ENCODE data around the gene PPARD. TPM values are rescaled to one million over a fixed set of nuclear protein-coding genes. Genes with fewer than 3 reads are reported as not detected.
A peak's percentile ranks its signal among the peaks of the same experiment; 100 is the strongest.
"Not testable (repeated sequence)": the region's sequence is repeated elsewhere in the genome, so short reads cannot be mapped to it uniquely, and the experiment has no call there.

The PPARD gene
- total and polyA plus RNA-seq, 8 donors = 2.6 to 34.6 (median 17.9) TPM

DNA sequence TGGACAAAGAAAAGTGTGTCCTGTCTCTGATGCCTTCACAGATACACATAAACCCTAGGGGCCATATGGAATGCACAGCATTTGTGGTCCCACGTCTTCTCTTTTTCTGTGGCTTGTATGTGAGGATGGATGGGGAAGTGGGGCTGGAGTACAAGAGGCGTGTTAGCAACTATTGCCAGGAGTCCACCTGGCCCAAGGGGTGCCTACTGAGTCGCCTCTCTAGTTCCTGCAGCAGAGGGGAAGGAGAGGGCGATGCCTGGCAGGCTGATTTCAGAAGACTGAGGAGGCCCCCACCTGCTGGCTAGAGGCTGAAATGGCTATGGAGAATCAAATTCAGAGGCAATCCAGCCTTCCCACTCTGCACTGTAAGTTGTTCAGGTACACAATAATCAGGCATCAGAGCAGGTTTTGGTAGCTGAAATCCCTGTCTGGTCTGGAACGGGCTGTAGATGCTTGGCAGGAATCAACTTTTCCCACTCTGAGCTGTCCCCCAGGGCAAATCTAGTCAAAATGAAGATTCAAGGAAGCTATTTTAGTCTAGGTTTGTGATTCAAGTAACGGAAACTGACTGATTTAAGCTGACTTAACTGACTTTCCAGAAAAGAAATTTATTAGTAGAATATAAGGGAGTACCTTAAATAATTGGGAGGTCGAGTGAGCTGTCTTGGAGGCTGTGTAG, 14.9 kb upstream of the PPARD start:
- intact Hi-C loops (cut with DNase I; ENCODE audit: low total_unique reads) = no loop called here
- Histone ChIP-seq H3K4me1 (peaks cover 0 to 7% (median 4%) of the 10 kb centered on the region in 4 donors), H3K27me3 (no peaks in the 10 kb centered on the region), H3K4me3 (no peak overlapping the region), H3K27ac (no peak overlapping the region), H3K36me3 (peaks cover 0 to 6% (median 5%) of the 10 kb centered on the region in 4 donors), H3K9me3 (no peaks in the 10 kb centered on the region)
- DNase-seq = peak; percentile 77 to 86
- TF ChIP-seq POLR2A (IDR thresholded peaks at IDR 0.05) (no peak), EP300 (IDR thresholded peaks at IDR 0.05) (no peak), POLR2AphosphoS5 (IDR thresholded peaks at IDR 0.05) (no peak)
- TF ChIP-seq, protein P1, sequence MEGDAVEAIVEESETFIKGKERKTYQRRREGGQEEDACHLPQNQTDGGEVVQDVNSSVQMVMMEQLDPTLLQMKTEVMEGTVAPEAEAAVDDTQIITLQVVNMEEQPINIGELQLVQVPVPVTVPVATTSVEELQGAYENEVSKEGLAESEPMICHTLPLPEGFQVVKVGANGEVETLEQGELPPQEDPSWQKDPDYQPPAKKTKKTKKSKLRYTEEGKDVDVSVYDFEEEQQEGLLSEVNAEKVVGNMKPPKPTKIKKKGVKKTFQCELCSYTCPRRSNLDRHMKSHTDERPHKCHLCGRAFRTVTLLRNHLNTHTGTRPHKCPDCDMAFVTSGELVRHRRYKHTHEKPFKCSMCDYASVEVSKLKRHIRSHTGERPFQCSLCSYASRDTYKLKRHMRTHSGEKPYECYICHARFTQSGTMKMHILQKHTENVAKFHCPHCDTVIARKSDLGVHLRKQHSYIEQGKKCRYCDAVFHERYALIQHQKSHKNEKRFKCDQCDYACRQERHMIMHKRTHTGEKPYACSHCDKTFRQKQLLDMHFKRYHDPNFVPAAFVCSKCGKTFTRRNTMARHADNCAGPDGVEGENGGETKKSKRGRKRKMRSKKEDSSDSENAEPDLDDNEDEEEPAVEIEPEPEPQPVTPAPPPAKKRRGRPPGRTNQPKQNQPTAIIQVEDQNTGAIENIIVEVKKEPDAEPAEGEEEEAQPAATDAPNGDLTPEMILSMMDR (IDR thresholded peaks at IDR 0.05) = peak in 5 of 7 experiments; percentile 33 to 76 (median 55)
- 25 to 39% (median 31%) methylated on average over 7 of the region's 7 CpGs for WGBS, 5 donors

DNA sequence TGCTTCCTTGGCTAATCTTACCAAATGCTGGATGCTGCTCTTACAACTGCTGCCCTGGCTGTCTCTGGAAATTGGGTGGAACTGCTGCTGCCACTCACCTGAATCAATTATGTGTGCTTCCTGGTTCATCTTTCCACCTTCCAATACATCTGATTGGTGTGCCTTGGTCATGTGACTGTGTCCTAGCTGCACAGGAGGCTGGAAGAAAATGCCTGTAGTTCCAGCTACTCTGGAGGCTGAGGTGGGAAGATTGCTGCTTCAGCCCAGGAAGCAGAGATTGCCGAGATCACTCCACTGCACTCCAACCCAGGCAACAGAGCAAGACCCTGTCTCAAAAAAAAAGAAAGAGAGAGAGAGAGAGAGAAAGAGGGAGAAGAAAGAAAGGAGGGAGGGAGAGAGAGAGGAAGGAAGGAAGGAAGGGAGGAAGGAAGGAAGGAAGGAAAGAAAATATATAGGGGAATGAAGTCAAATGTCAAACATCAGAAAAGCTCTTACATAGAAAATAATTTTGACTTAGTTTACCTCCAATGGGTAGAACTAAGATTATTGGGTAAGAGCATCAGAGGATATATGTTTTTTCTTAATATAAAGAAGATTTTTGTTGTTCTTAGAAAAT, 14.1 kb upstream of the PPARD start:
- TF ChIP-seq POLR2A (IDR thresholded peaks at IDR 0.05) (no peak), EP300 (IDR thresholded peaks at IDR 0.05) (no peak), POLR2AphosphoS5 (IDR thresholded peaks at IDR 0.05) (no peak)
- TF ChIP-seq, protein P1 (IDR thresholded peaks at IDR 0.05) = no peak
- Histone ChIP-seq H3K9me3 (no peaks in the 10 kb centered on the region), H3K36me3 (no peaks in the 10 kb centered on the region), H3K4me3 (no peak overlapping the region), H3K27me3 (no peaks in the 10 kb centered on the region), H3K27ac (no peak overlapping the region), H3K4me1 (peaks cover 0 to 7% (median 6%) of the 10 kb centered on the region in 4 donors)
- 87 to 100% (median 97%) methylated on average over 1 of the region's 1 CpG for WGBS, 5 donors
- DNase-seq = no peak
- intact Hi-C loops (cut with DNase I; ENCODE audit: low total_unique reads) = no loop called here

DNA sequence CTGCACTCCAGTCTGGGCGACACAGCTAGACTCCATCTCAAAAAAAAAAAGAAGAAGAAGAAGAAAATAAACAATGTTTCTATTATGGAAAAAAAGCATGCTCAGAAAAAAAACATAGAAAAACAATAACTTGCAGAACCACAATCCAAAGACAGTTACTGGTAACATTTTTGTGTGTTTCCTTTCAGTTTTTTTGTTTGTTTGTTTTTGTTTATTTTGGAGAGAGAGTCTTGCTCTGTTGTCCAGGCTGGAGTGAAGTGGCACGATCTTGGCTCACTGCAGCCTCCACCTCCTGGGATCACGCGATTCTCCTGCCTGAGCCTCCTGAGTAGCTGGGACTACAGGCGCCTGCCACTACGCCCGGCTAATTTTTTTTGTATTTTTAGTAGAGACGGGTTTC, 13.4 kb upstream of the PPARD start:
- DNase-seq; H3K36me3 ChIP-seq; H3K27me3 ChIP-seq; H3K27ac ChIP-seq; H3K4me1 ChIP-seq; H3K4me3 ChIP-seq; H3K9me3 ChIP-seq; intact Hi-C loops (cut with DNase I; ENCODE audit: low total_unique reads): not testable (repeated sequence)
- 90 to 98% (median 93%) methylated on average over 8 of the region's 8 CpGs for WGBS, 5 donors

DNA sequence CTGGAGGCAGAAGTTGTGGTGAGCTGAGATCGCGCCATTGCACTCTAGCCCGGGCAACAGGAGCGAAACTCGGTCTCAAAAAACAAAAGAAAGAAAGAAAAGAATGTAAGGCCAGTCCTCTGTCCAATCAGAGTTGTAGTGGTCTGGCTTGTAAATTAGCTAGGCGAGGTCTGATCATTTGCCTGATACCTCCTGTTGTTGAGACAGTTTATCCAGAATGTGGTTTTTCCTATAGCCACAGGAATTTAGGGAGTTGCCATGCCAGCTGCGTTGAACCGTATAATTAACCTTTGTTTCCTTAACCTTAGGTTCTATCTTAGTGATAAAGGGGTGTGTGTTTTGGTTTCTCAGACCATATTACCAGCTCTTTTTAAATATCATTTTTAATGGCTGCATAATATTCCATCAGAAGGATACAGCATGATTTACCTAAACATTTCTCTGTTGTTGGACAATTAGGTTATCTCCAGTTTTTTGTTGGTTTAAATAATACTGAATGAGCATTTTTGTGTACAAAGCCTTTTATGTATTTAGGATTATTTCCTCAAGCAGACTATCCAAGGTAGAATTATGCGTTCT, 11.7 kb upstream of the PPARD start:
- Histone ChIP-seq H3K9me3 (no peaks in the 10 kb centered on the region), H3K4me1 (peaks cover 0 to 7% (median 6%) of the 10 kb centered on the region in 4 donors), H3K36me3 (no peaks in the 10 kb centered on the region), H3K27me3 (no peaks in the 10 kb centered on the region), H3K27ac (no peak overlapping the region), H3K4me3 (no peak overlapping the region)
- TF ChIP-seq, protein P1 (IDR thresholded peaks at IDR 0.05) = no peak
- TF ChIP-seq POLR2AphosphoS5 (IDR thresholded peaks at IDR 0.05) = no peak
- TF ChIP-seq EP300 (IDR thresholded peaks at IDR 0.05) = no peak
- TF ChIP-seq POLR2A (IDR thresholded peaks at IDR 0.05) = no peak
- intact Hi-C loops (cut with DNase I; ENCODE audit: low total_unique reads) = no loop called here
- 80 to 86% (median 81%) methylated on average over 9 of the region's 9 CpGs for whole genome bisulfite sequencing, 5 donors
- no peak for DNase-seq
